GM19455 (cell line): Measurements from ENCODE around the gene TLCD2.
"Not testable (repeated sequence)": the region's sequence is repeated elsewhere in the genome, so short reads cannot be mapped to it uniquely, and the experiment has no call there.

Experiments used
- ATAC-seq: cut with Tn5 transposase; IDR thresholded peaks from one replicate; pipeline ENCODE4 v1.9.1; 2021; ENCODE audit not compliant: unreplicated experiment

Gene TLCD2

DNA sequence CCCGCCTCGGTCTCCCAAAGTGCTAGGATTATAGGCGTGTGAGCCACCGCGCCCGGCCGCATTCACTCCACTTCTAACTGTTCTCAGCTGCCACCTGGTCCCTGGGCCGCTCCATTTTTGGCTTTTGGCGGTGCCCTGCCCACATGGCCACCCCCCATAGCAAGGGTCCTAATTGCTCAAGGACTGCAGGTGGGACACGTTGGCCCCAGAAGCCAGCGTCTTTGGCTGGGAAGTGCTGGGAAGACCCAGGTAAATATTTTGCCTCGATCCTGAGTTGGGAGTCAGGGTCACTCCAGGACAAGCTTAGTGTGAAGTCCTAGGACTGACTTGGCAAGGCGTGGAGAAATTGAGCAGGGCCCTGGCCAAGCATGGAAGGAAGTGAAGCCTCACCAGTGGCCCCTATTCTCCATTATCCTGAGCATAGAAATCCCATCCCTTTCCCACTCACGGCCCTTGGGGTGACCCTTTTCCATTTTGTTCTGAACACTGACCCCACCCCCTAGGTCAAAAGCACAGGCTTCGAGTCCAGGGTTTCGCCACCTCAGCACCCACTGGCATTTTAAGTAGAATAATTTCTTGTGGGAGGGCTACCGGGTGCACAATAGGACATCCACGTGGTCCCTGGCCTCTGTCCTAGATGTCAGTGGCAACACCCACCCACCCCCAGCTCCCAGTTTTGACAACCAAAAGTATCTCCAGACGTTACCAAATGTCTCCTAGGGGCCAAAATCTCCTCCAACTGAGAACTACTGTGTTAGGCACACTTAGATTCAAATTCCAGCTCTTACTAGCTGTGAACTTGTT, 8.4 kb upstream of the TLCD2 start:
- no peak for ATAC-seq

DNA sequence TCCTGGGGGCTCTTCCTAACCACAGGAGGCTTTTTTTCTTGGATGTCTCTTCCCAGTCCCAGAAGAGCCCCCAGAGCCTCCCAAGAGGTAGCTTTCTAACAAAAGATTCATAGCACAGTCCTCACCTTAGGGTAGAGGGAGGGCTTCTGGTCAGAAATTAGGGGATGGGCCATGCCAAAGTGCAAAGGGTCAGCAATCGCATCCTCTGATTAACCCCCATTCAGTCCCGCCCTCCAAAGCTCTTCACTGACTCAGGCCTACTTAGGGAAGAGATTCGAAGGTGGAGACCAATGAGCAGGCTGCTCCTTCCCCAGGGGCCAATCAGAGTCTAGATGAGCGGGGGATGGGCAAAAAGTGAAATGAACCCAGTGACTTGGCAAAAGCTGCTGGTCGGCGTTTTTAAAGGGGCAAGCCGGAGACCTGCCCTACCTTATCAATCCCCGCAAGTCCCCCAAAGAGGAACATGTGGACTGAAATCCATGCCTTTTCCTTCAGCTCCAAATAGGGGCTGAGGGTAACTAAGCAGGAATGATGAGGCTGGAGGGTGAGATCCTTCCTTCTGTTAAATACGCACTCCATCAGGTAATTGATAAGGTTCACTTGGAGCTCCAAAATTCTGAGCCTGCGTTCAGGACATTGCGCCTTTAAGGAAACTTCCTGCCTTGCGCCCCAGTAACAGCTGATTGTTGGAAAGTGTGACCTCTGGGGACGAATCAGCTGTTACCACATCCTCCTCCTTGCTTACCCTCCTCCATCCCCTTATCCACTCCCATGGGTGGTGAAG, 6.9 kb upstream of the TLCD2 start:
- peak; percentile 39 for ATAC-seq

DNA sequence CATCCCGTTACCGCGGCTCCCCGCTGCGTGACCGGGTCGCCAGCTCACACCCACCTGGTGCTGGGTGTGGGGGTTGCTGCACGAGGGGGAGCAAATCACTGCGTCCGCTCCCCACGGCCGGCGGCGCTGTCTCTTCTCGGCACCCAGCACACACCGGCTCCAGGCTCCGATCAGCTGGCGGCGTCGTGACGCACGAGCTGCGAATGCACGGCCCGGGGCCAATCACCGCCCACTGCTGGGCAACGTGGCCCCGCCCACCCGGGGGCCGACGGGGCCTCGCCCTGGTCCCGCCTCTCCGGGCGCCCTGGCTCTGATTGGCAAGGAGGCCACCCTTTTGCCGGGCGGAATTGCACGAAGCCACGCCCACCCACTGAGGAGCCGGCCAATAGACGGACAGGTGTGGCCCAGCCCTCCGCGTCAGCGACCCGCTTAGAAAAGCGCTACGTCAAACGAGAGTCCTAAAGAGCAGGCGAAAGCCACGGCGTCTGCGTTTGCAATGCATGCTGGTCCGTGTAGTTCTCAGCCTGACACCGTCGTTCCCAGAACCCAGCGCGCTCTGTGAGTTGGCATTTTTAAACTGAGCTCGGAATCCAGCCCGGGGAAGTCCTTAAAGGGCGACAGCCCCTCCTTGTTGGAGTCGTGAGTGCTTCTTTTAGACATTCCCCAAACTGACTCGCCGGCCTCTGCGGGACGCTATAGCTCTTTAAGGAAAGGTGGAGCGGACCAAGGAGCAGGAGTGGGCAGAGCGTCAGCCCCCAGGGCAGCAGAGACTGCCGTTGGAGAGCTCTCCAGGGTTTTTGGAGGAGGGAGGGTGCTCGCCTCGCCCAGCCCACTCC, 6.1 kb upstream of the TLCD2 start:
- ATAC-seq, result peak; percentile 72

DNA sequence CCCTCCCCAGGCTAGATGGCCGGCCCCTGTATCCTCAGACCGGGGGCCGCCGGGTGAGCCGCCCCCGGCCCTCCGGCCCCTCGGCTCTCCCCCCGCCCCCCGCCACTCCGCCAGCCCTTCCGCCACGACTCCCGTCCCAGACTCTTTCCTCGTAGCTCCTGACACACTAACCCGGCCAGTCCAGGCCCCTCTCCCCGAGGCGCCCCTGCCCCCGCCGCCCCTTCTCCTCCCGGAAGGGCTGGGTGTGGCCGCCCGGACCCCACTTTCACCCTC, 5.6 kb upstream of the TLCD2 start:
- ATAC-seq, result no peak

DNA sequence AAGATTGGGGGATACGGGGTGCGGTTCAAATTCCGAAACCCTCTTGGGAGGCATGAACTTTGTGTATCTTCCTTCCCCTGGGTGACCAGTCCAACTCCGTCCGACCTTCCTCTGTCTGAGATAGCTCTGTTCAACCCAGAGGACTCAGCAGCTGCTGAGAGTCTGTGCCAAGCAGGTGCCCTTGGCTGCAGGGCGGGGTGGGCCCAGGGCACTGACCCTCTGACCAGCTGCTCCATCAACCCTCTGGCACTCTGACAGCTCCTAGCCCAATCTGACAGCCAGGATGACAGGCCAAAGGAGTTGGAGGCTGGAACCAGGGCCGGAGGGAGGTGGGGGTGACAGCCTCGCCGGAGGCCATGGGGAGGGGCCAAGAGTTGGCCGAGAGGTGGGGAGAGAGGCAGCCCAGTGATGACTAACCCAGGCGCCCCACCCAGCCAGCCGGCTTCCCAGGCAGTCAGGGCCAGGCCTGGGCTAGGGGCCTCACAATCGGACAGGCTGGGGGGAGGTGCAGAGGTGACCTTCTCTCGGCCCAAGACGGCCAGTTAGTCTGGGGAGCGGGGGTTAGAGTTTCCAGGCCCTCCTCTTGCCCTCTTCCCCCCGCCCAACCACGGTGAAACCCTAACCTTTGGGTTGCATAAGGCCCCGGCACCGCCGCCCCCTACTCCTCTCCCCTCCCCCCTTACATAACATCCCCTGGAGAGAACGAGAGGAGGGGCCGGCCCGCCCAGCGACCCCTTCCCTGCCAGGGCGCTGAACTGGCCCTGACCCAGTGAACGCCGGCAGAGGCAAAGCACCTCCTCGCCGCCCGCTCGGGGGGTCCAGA, 5.0 kb upstream of the TLCD2 start:
- no peak for ATAC-seq

DNA sequence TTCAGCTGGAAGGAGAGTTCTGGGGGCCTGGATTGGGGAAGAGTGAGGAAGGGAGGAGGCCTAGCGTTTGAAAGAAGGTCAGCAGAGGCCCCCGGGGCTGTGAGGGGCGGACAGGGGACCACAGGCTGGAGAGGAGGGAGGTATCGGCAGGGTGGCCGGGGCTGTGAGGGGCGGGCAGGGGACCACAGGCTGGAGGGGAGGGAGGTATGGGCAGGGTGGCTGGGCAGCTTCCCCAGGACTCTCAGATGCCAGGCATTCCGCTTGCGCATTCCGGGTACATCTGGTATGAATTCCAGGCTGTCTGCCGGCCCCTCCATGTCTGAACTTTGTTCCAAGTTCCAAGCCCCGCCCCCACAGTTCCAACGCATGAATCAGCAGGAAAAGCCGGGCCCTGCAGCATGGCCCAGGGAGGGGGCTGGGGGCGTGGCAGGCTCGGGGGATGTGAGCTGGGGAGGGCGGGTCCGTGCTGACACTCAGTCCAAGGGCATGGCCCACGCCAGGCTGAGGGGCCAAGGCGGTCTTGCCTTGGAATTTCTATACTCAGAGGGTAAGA, 4.3 kb upstream of the TLCD2 start:
- no peak for ATAC-seq

DNA sequence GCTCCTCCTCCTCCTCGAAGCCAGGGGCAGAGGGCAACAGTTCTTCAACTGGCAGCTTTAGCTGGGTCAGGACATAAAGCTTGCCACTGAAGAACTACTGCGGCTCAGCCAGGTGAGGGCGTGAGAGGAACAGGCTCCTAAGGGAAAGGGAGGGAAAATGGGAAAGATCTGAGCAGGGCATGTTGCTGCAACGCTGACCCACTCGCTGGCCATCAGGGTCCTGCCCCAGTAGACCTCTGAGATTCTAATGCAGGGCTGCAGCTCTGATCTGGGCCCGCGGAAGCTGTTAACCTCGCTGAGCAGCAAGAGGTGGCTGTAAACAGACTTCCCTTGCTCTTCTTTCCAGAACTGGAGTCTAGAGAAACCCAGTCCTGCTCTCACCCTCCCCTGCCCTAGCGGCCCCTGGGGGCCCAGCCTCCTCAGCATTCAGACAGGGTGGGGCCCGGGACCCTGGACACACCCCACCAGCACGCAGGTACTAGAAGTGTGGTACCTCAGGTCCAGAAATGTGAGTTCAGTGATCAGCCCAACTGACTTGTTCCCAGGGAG, 3.8 kb upstream of the TLCD2 start:
- ATAC-seq, result no peak

DNA sequence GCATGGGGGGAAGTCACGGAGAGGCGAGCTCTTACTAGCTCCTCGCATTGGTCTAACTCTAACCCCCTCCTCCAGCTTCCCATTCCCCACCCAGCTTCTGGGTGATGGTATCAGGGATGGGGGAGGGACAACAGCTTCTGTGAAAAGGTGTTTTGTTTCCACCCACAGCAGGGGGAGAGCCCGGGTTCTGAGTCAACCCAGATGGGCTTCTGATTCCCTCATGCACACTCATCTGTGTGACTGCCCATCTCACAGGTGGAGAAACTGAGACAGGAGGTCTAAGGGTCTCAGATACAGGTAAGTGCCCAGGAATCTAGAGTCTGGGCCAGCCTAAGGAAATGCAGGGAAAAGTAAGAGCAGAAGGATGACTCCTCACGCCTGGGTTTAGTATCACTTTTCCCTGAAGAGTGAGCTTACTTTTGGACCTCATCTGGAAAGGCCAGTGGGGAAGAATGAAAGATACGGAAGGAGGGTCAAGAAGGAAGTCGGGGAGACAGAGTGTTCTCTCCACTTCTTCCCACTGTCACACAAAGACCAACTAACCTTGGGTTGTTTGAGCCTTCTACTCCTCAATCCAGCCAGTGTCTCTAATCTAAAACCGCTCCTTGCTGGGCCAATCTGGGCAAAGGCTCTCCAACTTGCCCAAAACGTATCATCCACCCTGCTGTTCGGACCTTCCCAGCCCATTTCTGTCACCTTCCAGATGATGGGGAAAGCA, 3.1 kb upstream of the TLCD2 start:
- ATAC-seq, result no peak

DNA sequence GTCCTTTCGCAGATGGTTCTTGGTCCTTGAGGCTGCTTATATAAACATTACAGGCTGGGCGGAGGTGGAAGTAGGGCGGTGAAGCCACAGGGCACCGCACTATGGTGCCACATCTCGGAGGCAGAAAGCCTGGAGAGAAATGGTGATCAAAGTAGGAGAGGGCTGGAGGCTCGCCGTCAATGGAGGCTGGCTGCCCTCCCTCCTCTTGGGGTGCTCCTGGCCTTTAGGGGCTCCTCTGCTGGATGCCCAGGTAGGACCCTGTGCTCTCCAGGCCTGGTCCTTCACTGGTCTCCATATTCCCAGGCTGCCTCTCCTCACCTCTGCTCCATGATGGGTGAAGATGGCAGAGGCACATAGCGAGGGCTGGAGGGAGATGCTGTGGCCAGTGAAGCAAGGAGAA, 2.1 kb upstream of the TLCD2 start:
- no peak for ATAC-seq

DNA sequence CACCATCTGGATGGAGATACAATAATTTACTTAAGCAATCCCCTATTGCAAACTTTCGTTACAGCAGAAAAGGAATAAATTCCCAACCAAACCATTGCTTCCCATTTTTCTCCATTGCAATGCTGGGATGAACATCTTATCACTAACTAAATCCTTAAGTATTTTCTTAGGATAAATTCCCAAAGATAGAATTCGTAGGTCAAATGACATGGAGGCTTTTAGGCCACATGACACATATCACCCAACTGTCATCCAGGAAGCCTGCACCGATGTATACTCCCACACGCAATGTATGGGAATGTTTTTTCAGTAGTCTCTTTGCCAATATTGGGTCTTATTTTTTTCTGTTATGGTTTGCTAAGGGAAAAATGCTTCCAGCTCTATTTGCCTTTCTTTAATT, 1.6 kb upstream of the TLCD2 start:
- ATAC-seq, result no peak

DNA sequence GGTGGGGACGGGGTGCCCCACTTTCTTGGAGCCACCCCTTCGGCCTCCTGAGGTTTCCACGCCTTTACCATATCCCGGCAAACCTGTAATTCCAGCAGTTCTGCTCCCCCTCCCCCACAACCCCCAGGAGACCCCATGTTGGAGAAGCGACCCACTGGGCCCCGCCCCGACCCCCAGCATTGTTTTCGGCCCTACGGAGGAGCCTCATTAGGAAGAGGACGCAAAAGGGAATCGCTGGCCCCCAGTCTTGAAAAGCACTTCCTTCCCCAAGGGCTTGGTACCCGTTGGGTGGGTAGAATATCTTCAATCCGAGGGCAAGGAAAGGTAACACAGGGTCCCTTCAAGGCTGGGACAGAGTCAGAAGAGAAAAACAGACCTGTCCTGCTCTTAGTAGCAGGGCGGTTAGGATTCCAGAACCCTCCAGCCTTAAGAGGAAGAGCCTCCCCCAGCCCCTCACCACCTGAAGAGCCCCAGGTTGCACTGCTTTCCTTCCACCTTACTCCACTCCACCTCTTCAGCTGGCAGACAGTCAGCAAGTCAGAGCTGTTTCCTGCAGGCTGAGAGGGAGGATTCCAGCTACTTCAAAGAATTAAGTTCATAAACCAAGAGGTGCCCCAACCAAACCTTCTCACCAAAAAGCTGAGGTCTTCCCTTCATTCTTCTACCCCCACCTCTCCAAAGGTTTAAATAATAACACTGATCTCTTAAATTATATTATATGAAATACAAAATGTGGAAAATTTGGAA, 803 bp upstream of the TLCD2 start:
- ATAC-seq, result no peak

DNA sequence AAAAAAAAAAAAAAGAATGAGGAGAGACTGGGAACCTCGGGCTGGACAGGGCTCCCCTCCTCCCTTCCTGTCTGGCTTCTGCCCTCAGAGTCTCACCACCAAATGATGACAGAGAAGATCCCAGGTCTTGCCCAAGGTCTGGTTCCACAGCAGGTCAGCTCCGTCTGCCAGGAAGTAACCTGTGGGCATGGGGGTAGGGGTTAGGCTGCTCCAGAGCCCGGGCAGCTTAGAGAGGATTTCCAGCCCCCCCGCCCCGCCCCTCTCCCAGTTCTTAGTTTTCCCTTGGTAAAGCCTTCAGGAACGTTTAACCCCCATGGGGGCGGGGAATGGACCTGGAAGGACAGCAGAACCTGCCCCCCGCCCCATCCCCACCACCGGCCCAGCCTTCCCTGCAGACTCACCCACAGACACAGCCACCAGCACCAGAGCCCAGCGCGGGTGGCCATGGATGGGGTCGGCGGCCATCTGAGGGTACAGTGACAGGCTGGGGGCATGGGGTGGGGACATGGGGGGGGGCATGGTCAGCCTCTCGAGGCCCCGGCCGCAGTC, 700 bp downstream of the TLCD2 start:
- no peak for ATAC-seq

DNA sequence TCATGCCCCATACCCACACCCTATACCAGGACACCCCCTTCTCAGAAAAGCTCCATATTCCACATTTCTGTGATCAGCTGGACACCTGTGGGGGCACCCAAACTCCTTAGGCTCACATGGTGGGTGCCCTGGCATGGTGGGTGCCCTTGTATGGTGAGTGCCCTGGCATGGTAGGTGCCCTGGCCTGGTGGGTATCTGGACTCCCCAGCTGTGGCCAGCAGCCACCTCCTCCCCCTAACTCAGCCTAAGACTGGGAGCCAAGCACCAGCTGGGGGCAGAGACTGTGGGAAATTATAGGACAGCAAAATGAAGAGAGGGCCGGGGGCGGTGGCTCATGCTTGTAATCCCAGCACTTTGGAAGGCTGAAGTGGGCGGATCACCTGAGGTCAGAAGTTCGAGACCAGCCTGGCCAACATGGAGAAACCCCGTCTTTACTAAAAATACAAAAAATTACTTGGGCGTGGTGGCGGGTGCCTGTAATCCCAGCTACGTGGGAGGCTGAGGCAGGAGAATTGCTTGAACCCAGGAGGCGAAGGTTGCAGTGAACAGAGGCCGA, 1.3 kb downstream of the TLCD2 start:
- ATAC-seq, result not testable (repeated sequence)

DNA sequence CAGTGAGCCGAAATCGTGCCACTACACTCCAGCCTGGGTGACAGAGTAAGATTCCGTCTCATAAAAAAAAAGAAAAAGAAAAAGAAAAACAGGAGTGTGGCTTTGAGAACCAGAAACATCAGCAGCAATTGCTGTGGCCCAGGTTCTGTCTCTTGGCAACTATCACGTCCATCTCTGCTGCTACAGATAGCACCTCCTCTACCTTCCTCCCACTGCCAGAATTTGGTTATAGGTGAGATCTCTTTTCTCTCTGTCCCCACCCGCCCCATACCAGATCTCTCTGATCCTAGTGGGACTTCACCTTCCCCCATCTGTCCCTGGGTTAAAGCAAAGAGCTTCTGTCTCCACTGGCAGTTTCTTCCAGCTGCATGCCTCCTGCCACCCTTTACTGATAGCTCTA, 3.1 kb downstream of the TLCD2 start:
- ATAC-seq, result no peak

DNA sequence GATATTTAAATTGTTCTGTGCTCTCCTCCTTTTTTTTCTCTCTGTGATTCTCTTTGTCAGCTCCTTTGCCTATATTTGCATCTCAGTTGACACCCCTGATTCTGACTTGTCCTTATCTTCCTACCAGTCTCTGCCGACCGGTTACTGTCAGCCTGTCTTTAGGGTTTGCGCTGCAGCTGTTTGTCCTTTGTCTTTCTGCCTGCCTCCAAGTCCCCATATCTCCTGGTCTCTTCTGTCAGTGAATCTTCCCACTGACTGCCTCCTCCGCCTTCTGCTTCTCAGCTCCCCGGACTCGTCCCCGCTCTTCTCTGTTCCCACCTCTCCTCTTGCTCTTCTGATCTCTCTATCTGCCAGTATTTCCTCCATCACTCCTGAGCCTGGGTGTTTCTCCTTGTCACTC, 5.2 kb downstream of the TLCD2 start:
- no peak for ATAC-seq

DNA sequence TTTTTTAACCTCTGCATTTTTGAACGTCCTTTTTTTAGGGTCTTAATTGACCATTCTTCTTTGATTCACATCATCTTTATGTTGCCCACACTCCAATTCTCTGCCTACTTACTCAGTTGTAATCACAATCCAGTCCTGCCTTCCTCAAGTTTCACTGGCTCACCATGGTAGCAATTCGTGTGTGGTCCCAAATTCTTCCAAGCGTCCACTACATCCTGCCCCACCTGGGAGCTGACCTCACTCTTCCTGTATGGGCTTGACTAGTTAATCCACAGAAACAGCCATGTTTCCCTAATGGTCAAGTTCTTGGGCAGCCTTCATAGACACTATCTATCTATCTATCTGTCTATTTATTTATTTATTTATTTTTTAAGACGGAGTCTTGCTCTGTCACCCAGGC, 7.1 kb downstream of the TLCD2 start:
- no peak for ATAC-seq

DNA sequence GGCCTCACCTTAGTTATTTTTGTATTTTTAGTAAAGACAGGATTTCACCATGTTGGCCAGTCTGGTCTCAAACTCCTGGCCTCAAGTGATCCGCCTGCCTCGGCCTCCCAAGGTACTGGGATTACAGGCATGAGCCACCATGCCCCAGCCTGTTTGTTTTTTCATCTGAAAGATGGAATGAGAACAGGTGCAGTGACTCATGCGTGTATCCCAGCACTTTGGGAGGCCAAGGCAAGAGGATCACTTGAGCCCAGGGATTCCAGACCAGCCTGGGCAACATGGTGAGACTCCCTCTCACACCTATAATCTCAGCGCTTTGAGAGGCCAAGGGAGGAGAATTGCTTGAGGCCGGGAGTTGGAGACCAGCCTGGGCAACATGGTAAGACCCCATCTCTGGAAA, 10.3 kb downstream of the TLCD2 start:
- ATAC-seq, result not testable (repeated sequence)

DNA sequence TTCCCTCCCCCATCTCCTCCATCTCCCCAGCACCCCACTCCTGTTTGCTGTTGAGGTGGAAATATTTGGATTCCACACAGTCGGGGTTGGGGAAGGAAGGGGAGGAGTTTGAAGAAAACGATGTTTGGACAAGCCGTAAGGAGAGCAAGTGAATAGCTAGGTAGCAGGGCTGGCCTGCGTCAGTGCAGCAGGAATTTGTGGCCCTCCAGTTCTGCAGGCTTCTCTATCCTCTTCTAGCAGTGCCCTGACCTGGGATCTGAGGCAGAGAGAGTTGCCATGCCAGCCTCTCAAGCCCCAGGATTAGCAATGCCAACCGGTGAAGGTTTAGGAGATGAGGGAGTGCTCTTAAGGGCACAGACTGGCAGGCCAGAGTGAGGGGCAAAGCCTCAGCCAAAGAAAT, 12.5 kb downstream of the TLCD2 start:
- no peak for ATAC-seq
